GM23338 (cell line): ENCODE results near the gene EPB41L4A. TPM values are rescaled to one million over a fixed set of nuclear protein-coding genes. Genes with fewer than 3 reads are reported as not detected.

Experiments
- ATAC-seq: fragments of 200-7000 bp; cut with Tn5 transposase; 3 replicates; pipeline ENCODE4 v1.9.1; 2020
- DNase-seq: peaks from one replicate; pipeline ENCODE4 v3.0.0-alpha.2; 2015; ENCODE audit warnings: low spot score
- H2AFZ ChIP-seq: fragments of 200-600 bp; sonication (generic); 2 replicates; pipeline ENCODE4 v1.8.0; 2016; ENCODE audit warnings: antibody characterized with exemption, mild to moderate bottlenecking, moderate library complexity
- H3F3A ChIP-seq: fragments of 200-600 bp; sonication (generic); replicated peaks from 2 replicates; pipeline ENCODE4 v1.8.0; 2017; ENCODE audit warnings: antibody characterized with exemption, mixed run types, low read depth
- H3K27ac ChIP-seq: fragments of 200-600 bp; sonication (generic); 2 replicates; pipeline ENCODE4 v1.6.1; 2016; ENCODE audit warnings: low read depth
- H3K27me3 ChIP-seq: fragments of 200-600 bp; sonication (generic); 2 replicates; pipeline ENCODE4 v1.8.0; 2016; ENCODE audit warnings: mild to moderate bottlenecking, mixed run types, moderate library complexity; ENCODE audit not compliant: insufficient read depth
- H3K36me3 ChIP-seq: fragments of 200-600 bp; sonication (generic); 2 replicates; pipeline ENCODE4 v1.8.0; 2016; ENCODE audit warnings: mild to moderate bottlenecking; ENCODE audit not compliant: insufficient read depth
- H3K4me1 ChIP-seq: fragments of 200-600 bp; sonication (generic); 2 replicates; pipeline ENCODE4 v1.8.0; 2016; ENCODE audit warnings: mild to moderate bottlenecking, moderate library complexity; ENCODE audit not compliant: insufficient read depth
- H3K4me2 ChIP-seq: fragments of 200-600 bp; sonication (generic); 2 replicates; pipeline ENCODE4 v1.7.1; 2017; ENCODE audit warnings: mixed run types
- H3K4me3 ChIP-seq: fragments of 200-600 bp; sonication (generic); 2 replicates; pipeline ENCODE4 v1.6.1; 2016; ENCODE audit warnings: mixed run types
- H3K79me2 ChIP-seq: fragments of 200-600 bp; sonication (generic); replicated peaks from 2 replicates; pipeline ENCODE4 v1.8.0; 2017; ENCODE audit warnings: mild to moderate bottlenecking; ENCODE audit not compliant: insufficient read depth
- H3K9me2 ChIP-seq: fragments of 200-600 bp; sonication (generic); 2 replicates; pipeline ENCODE4 v1.8.0; 2017; ENCODE audit not compliant: insufficient read depth
- H4K20me1 ChIP-seq: fragments of 200-600 bp; sonication (generic); replicated peaks from 2 replicates; pipeline ENCODE4 v1.8.0; 2017; ENCODE audit warnings: mild to moderate bottlenecking; ENCODE audit not compliant: insufficient read depth
- H3K27ac Mint-ChIP-seq: 2 replicates; pipeline ENCODE4 v1.8.0; 2020; ENCODE audit warnings: inconsistent platforms, mild to moderate bottlenecking, moderate library complexity, mixed read lengths
- H3K27me3 Mint-ChIP-seq: 3 replicates; pipeline ENCODE4 v1.8.0; 2022; ENCODE audit warnings: low read depth, mild to moderate bottlenecking, moderate library complexity, mixed read lengths, inconsistent platforms; ENCODE audit not compliant: insufficient read depth, poor library complexity
- H3K36me3 Mint-ChIP-seq: 3 replicates; pipeline ENCODE4 v1.8.0; 2021; ENCODE audit warnings: low read depth, mild to moderate bottlenecking, inconsistent platforms, moderate library complexity, mixed read lengths
- H3K4me1 Mint-ChIP-seq: 3 replicates; pipeline ENCODE4 v1.8.0; 2020; ENCODE audit warnings: mild to moderate bottlenecking, inconsistent platforms, mixed read lengths
- H3K4me3 Mint-ChIP-seq: 3 replicates; pipeline ENCODE4 v1.8.0; 2021; ENCODE audit warnings: moderate library complexity, mild to moderate bottlenecking, inconsistent platforms, mixed read lengths
- H3K9me3 Mint-ChIP-seq: 3 replicates; pipeline ENCODE4 v1.8.0; 2020; ENCODE audit warnings: moderate library complexity, mild to moderate bottlenecking, inconsistent platforms, mixed read lengths
- CREB1 ChIP-seq: fragments of 250-450 bp; sonication (Bioruptor Pico); IDR thresholded peaks from 2 replicates; pipeline ENCODE4 v1.5.0; 2020; ENCODE audit warnings: low read depth, mild to moderate bottlenecking, moderate library complexity
- CTCF ChIP-seq, 2 experiments: fragments of 200-600 bp in 1 of 2; sonication (generic) in 1 of 2; conservative IDR thresholded peaks; 2 replicates each; pipeline versions ENCODE4 v1.5.1 to v1.6.1; 2016 to 2017; ENCODE audit warnings: antibody characterized with exemption in 2 of 2, low read depth in 2 of 2, mild to moderate bottlenecking in 2 of 2, moderate library complexity in 1 of 2
- ETS1 ChIP-seq: IDR thresholded peaks from 2 replicates; pipeline ENCODE4 v1.6.1; 2016; ENCODE audit warnings: antibody characterized with exemption
- EZH2 ChIP-seq: fragments of 200-600 bp; sonication (generic); IDR thresholded peaks from one replicate; pipeline ENCODE4 v1.8.0; 2017; ENCODE audit warnings: antibody characterized with exemption, mild to moderate bottlenecking, low read depth; ENCODE audit not compliant: unreplicated experiment
- EZH2phosphoT487 ChIP-seq: fragments of 200-600 bp; sonication (generic); IDR thresholded peaks from one replicate; pipeline ENCODE4 v1.8.1; 2018; ENCODE audit warnings: antibody characterized with exemption; ENCODE audit not compliant: unreplicated experiment
- JUNB ChIP-seq: IDR thresholded peaks from one replicate; pipeline ENCODE4 v1.6.1; 2016; ENCODE audit warnings: antibody characterized with exemption; ENCODE audit not compliant: unreplicated experiment
- NANOG ChIP-seq: IDR thresholded peaks from 2 replicates; pipeline ENCODE4 v1.6.1; 2016; ENCODE audit warnings: antibody characterized with exemption, borderline replicate concordance
- POLR2AphosphoS5 ChIP-seq: IDR thresholded peaks from 2 replicates; pipeline ENCODE4 v1.6.1; 2016; ENCODE audit warnings: antibody characterized with exemption, low read depth
- REST ChIP-seq: IDR thresholded peaks from one replicate; pipeline ENCODE4 v1.6.1; 2018; ENCODE audit warnings: antibody characterized with exemption; ENCODE audit not compliant: unreplicated experiment
- STAT1 ChIP-seq: IDR thresholded peaks from one replicate; pipeline ENCODE4 v1.6.1; 2016; ENCODE audit warnings: antibody characterized with exemption; ENCODE audit not compliant: unreplicated experiment
- ZNF114 ChIP-seq: fragments of 250-450 bp; sonication (Bioruptor Pico); IDR thresholded peaks from 2 replicates; pipeline ENCODE4 v1.5.0; 2020; ENCODE audit warnings: mild to moderate bottlenecking, moderate library complexity
- ZNF331 ChIP-seq: fragments of 250-450 bp; sonication (Bioruptor Pico); IDR thresholded peaks from 2 replicates; pipeline ENCODE4 v1.5.0; 2020; ENCODE audit warnings: low read depth, mild to moderate bottlenecking, moderate library complexity
- ZNF462 ChIP-seq: fragments of 250-450 bp; sonication (Bioruptor Pico); IDR thresholded peaks from 2 replicates; pipeline ENCODE4 v1.5.0; 2020; ENCODE audit warnings: mild to moderate bottlenecking, moderate library complexity
- polyA plus RNA-seq: library from polyadenylated mRNA; unstranded; fragments of >200 nt; fragmentation: Nextera tagmentation; extraction: Ambion mirVana; gene quantifications from 2 replicates; pipeline ENCODE4 v1.2.1, GENCODE V29; 2016
- total RNA-seq: library from RNA; depleted of rRNA; stranded (reverse); fragments of >200 nt; shearing (Covaris generic); gene quantifications from 2 replicates; pipeline ENCODE4 v1.2.3, GENCODE V29; 2014

EPB41L4A gene
- total and polyA plus RNA-seq, 2 experiments from 2014 or later = 5.7 to 6.0 TPM

GRCh38 chr5:112384523-112384922 lies 34.6 kb downstream of the EPB41L4A start:
- H4K20me1 ChIP-seq = no peaks in the 10 kb centered on the region
- ATAC-seq = no peak
- no peaks in the 10 kb centered on the region for H3F3A ChIP-seq
- no peak overlapping the region for H3K27ac ChIP-seq
- no peaks in the 10 kb centered on the region for H3K36me3 ChIP-seq
- Mint-ChIP-seq H3K9me3 (no peaks in the 10 kb centered on the region), H3K4me3 (no peak overlapping the region), H3K36me3 (no peaks in the 10 kb centered on the region), H3K27me3 (no peaks in the 10 kb centered on the region), H3K27ac (no peak overlapping the region), H3K4me1 (peaks cover 23% of the 10 kb centered on the region; the same call in 2 of the 3 replicates)
- no peak overlapping the region for H3K4me3 ChIP-seq
- H3K4me1 ChIP-seq = no peaks in the 10 kb centered on the region
- no peak overlapping the region for H3K4me2 ChIP-seq
- no peaks in the 10 kb centered on the region for H3K79me2 ChIP-seq
- no peaks in the 10 kb centered on the region for H3K27me3 ChIP-seq
- DNase-seq = no peak
- no peaks in the 10 kb centered on the region for H3K9me2 ChIP-seq
- TF ChIP-seq EZH2 (no peak), POLR2AphosphoS5 (no peak), ZNF114 (CRISPR knock-in tag) (no peak), REST (no peak), NANOG (no peak), ZNF462 (no peak), EZH2phosphoT487 (no peak), STAT1 (no peak), ETS1 (no peak), CREB1 (CRISPR knock-in tag) (no peak), CTCF (conservative IDR thresholded peaks at IDR 0.05; ENCODE audit: low read depth in 2 of 2) (no peak), JUNB (no peak), ZNF331 (CRISPR knock-in tag) (no peak)
- H2AFZ ChIP-seq = no peak overlapping the region
